Measurements from ENCODE around the gene CPE.

DNA sequence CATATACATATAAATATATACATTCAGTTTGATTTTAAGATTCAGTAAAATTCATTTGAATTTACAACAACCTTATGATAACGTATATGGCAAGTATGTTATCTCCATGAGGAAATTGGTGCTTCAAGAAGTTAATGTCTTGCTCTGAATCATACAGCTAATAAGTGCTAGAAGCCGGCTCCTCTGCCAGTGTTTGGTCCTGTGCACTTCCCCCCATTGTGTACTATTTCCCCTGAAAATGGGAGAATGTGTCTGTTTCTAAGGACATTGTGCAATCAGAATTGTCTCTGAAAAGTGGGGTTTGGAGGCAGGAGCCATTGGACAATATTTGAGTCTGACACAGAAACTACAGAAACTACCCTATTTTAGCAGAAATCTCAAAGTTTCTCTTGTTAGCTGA is 135.9 kb downstream of the CPE start:
- no peak for TF ChIP-seq TCF7L2 (IDR thresholded peaks at IDR 0.05; ENCODE audit: low read depth, low read length)
- TF ChIP-seq, protein P1, sequence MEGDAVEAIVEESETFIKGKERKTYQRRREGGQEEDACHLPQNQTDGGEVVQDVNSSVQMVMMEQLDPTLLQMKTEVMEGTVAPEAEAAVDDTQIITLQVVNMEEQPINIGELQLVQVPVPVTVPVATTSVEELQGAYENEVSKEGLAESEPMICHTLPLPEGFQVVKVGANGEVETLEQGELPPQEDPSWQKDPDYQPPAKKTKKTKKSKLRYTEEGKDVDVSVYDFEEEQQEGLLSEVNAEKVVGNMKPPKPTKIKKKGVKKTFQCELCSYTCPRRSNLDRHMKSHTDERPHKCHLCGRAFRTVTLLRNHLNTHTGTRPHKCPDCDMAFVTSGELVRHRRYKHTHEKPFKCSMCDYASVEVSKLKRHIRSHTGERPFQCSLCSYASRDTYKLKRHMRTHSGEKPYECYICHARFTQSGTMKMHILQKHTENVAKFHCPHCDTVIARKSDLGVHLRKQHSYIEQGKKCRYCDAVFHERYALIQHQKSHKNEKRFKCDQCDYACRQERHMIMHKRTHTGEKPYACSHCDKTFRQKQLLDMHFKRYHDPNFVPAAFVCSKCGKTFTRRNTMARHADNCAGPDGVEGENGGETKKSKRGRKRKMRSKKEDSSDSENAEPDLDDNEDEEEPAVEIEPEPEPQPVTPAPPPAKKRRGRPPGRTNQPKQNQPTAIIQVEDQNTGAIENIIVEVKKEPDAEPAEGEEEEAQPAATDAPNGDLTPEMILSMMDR (IDR thresholded peaks at IDR 0.05) = no peak
- TF ChIP-seq SIN3A (IDR thresholded peaks at IDR 0.05; ENCODE audit: borderline replicate concordance, insufficient read depth, low read depth, low read length) = no peak
- TF ChIP-seq, protein P2, sequence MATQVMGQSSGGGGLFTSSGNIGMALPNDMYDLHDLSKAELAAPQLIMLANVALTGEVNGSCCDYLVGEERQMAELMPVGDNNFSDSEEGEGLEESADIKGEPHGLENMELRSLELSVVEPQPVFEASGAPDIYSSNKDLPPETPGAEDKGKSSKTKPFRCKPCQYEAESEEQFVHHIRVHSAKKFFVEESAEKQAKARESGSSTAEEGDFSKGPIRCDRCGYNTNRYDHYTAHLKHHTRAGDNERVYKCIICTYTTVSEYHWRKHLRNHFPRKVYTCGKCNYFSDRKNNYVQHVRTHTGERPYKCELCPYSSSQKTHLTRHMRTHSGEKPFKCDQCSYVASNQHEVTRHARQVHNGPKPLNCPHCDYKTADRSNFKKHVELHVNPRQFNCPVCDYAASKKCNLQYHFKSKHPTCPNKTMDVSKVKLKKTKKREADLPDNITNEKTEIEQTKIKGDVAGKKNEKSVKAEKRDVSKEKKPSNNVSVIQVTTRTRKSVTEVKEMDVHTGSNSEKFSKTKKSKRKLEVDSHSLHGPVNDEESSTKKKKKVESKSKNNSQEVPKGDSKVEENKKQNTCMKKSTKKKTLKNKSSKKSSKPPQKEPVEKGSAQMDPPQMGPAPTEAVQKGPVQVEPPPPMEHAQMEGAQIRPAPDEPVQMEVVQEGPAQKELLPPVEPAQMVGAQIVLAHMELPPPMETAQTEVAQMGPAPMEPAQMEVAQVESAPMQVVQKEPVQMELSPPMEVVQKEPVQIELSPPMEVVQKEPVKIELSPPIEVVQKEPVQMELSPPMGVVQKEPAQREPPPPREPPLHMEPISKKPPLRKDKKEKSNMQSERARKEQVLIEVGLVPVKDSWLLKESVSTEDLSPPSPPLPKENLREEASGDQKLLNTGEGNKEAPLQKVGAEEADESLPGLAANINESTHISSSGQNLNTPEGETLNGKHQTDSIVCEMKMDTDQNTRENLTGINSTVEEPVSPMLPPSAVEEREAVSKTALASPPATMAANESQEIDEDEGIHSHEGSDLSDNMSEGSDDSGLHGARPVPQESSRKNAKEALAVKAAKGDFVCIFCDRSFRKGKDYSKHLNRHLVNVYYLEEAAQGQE (IDR thresholded peaks at IDR 0.05; ENCODE audit: insufficient read depth in 1 of 2, low read depth in 2 of 2, low read length in 1 of 2) = no peak
- no peak for TF ChIP-seq POLR2AphosphoS5 (IDR thresholded peaks at IDR 0.05; ENCODE audit: low read depth, low read length)

Data from Panc1 (cell line).